ENCODE data around the gene HDAC8.

DNA sequence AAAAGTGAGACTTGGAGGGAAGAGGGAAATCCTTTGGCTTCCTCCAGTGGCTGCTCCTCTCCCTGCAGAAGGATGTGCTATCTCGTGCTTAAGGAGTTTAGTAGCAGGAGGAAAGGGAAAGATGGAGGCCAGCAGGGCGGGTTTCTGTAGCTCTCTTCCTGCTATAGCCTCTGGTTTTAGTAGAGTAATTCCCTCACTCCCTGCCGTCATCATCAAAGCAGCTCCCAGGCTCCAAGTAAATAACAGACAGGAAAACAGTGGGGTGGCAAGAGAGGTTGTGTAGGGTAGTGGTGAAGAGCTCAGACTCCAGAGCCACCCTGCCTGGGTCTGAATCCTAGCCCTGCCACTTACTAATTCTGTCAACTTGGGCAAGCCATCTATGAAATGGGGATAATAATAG, 185.4 kb downstream of the HDAC8 start:
- TF ChIP-seq, protein P1, sequence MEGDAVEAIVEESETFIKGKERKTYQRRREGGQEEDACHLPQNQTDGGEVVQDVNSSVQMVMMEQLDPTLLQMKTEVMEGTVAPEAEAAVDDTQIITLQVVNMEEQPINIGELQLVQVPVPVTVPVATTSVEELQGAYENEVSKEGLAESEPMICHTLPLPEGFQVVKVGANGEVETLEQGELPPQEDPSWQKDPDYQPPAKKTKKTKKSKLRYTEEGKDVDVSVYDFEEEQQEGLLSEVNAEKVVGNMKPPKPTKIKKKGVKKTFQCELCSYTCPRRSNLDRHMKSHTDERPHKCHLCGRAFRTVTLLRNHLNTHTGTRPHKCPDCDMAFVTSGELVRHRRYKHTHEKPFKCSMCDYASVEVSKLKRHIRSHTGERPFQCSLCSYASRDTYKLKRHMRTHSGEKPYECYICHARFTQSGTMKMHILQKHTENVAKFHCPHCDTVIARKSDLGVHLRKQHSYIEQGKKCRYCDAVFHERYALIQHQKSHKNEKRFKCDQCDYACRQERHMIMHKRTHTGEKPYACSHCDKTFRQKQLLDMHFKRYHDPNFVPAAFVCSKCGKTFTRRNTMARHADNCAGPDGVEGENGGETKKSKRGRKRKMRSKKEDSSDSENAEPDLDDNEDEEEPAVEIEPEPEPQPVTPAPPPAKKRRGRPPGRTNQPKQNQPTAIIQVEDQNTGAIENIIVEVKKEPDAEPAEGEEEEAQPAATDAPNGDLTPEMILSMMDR (conservative IDR thresholded peaks at IDR 0.05; ENCODE audit: low read length): no peak
- TF ChIP-seq EZH2phosphoT487 (IDR thresholded peaks at IDR 0.05; ENCODE audit: borderline replicate concordance): no peak

All from Loucy (cell line).